ENCODE data around the gene CDCA5. TPM values are rescaled to one million over a fixed set of nuclear protein-coding genes. Genes with fewer than 3 reads are reported as not detected.
"Not testable (repeated sequence)": the region's sequence is repeated elsewhere in the genome, so short reads cannot be mapped to it uniquely, and the experiment has no call there.

CDCA5 gene
- total RNA-seq, 1 experiment from 2014 or later: 67.0 TPM

- no TSS peak for BruUV-seq (replicated peaks)
- Mint-ChIP-seq H3K9me3 (ENCODE audit: unreplicated experiment) (no peaks in the 10 kb centered on the region), H3K36me3 (ENCODE audit: insufficient read depth, unreplicated experiment) (peaks cover 88% of the 10 kb centered on the region), H3K27me3 (ENCODE audit: insufficient read depth, unreplicated experiment) (no peaks in the 10 kb centered on the region), H3K27ac (ENCODE audit: unreplicated experiment) (peak overlapping the region; percentile 100), H3K4me3 (ENCODE audit: unreplicated experiment) (peak overlapping the region; percentile 98), H3K4me1 (ENCODE audit: low read depth, unreplicated experiment) (peaks cover 7% of the 10 kb centered on the region)
- intact Hi-C loops (cut with micrococcal nuclease; ENCODE audit: unreplicated experiment): no loop called here
- H3K4me3 ChIP-seq (ENCODE audit: low read depth, low read length): peak overlapping the region; percentile 61
- peaks cover 16% of the 10 kb centered on the region for H3K4me1 ChIP-seq
- ChIA-PET CTCF (interaction anchor here (0.5 to 2.3 kb wide), 9 partner anchors 8 to 264 kb away, joined by 3 to 14 read pairs (median 4); partner anchors contain the start of genes CAPN1, SYVN1 and TM7SF2), POLR2A (interaction anchor here (0.6 to 2.5 kb wide), 14 partner anchors 8 to 378 kb away, joined by 3 to 48 read pairs (median 4); partner anchors contain the start of genes ARL2, CAPN1, SF1 and SYVN1)
- no peak for TF ChIP-seq CTCF (IDR thresholded peaks at IDR 0.05; ENCODE audit: insufficient read depth in 1 of 2, low read depth in 1 of 2, low read length in 1 of 2, severe bottlenecking in 1 of 2, unreplicated experiment in 1 of 2)
- DNase-seq: peak; percentile 52 to 55
- no peaks in the 10 kb centered on the region for H3K27me3 ChIP-seq (replicated peaks; ENCODE audit: control insufficient read depth, insufficient read depth, low read length)
- H3K36me3 ChIP-seq (ENCODE audit: control insufficient read depth, insufficient read depth, low read length): peaks cover 13% of the 10 kb centered on the region
- no peaks in the 10 kb centered on the region for H3K9me3 ChIP-seq
Measured at GRCh38 chr11:65121447-65121864, 37.6 kb upstream of the CDCA5 start.

- POLR2A ChIA-PET: interaction anchor here (2.0 to 2.5 kb wide), 2 partner anchors 8 to 10 kb away, joined by 10 to 37 read pairs; partner anchors contain the start of gene TM7SF2
- H3K27ac Mint-ChIP-seq (ENCODE audit: unreplicated experiment): peak overlapping the region; percentile 100
- intact Hi-C loops (cut with micrococcal nuclease; ENCODE audit: unreplicated experiment): no loop called here
- peaks cover 7% of the 10 kb centered on the region for H3K4me1 Mint-ChIP-seq (ENCODE audit: low read depth, unreplicated experiment)
- H3K4me3 Mint-ChIP-seq (ENCODE audit: unreplicated experiment): peak overlapping the region; percentile 98
- H3K4me1 ChIP-seq: peaks cover 21% of the 10 kb centered on the region
- no peak for DNase-seq
- H3K27me3 Mint-ChIP-seq (ENCODE audit: insufficient read depth, unreplicated experiment): no peaks in the 10 kb centered on the region
- H3K9me3 ChIP-seq: no peaks in the 10 kb centered on the region
- peak overlapping the region; percentile 61 for H3K4me3 ChIP-seq (ENCODE audit: low read depth, low read length)
- H3K9me3 Mint-ChIP-seq (ENCODE audit: unreplicated experiment): no peaks in the 10 kb centered on the region
- H3K27me3 ChIP-seq (replicated peaks; ENCODE audit: control insufficient read depth, insufficient read depth, low read length): no peaks in the 10 kb centered on the region
- peaks cover 87% of the 10 kb centered on the region for H3K36me3 Mint-ChIP-seq (ENCODE audit: insufficient read depth, unreplicated experiment)
- TF ChIP-seq CTCF (IDR thresholded peaks at IDR 0.05; ENCODE audit: insufficient read depth in 1 of 2, low read depth in 1 of 2, low read length in 1 of 2, severe bottlenecking in 1 of 2, unreplicated experiment in 1 of 2): no peak
- CTCF ChIA-PET: interaction anchor here (2.3 kb wide), 1 partner anchor 9 kb away, joined by 14 read pairs; the partner anchor contains the start of gene TM7SF2
- no TSS peak for BruUV-seq (replicated peaks)
- peaks cover 13% of the 10 kb centered on the region for H3K36me3 ChIP-seq (ENCODE audit: control insufficient read depth, insufficient read depth, low read length)
Measured at GRCh38 chr11:65120831-65121230, 37.0 kb upstream of the CDCA5 start.

GRCh38 chr11:65119670-65119995 is 35.8 kb upstream of the CDCA5 start:
- POLR2A ChIA-PET: interaction anchor here (0.6 kb wide), 1 partner anchor 93 kb away, joined by 3 read pairs; no protein-coding TSS in a partner anchor
- no peaks in the 10 kb centered on the region for H3K27me3 Mint-ChIP-seq (ENCODE audit: insufficient read depth, unreplicated experiment)
- peak overlapping the region; percentile 98 for H3K4me3 Mint-ChIP-seq (ENCODE audit: unreplicated experiment)
- H3K27ac Mint-ChIP-seq (ENCODE audit: unreplicated experiment): no peak overlapping the region
- TF ChIP-seq CTCF (IDR thresholded peaks at IDR 0.05; ENCODE audit: insufficient read depth in 1 of 2, low read depth in 1 of 2, low read length in 1 of 2, severe bottlenecking in 1 of 2, unreplicated experiment in 1 of 2): no peak
- H3K9me3 Mint-ChIP-seq (ENCODE audit: unreplicated experiment): no peaks in the 10 kb centered on the region
- Histone ChIP-seq H3K36me3 (ENCODE audit: control insufficient read depth, insufficient read depth, low read length) (peaks cover 11% of the 10 kb centered on the region), H3K27me3 (replicated peaks; ENCODE audit: control insufficient read depth, insufficient read depth, low read length) (no peaks in the 10 kb centered on the region), H3K4me3 (ENCODE audit: low read depth, low read length) (no peak overlapping the region), H3K9me3 (no peaks in the 10 kb centered on the region), H3K4me1 (peaks cover 21% of the 10 kb centered on the region)
- intact Hi-C loops (cut with micrococcal nuclease; ENCODE audit: unreplicated experiment): loop anchor here (5.0 to 10.0 kb wide), 2 partner anchors 133 to 345 kb away; partner anchors contain the start of gene SF1
- BruUV-seq (replicated peaks): no TSS peak
- peaks cover 7% of the 10 kb centered on the region for H3K4me1 Mint-ChIP-seq (ENCODE audit: low read depth, unreplicated experiment)
- CTCF ChIA-PET: no interaction called here
- peaks cover 87% of the 10 kb centered on the region for H3K36me3 Mint-ChIP-seq (ENCODE audit: insufficient read depth, unreplicated experiment)
- no peak for DNase-seq

GRCh38 chr11:65118891-65119669 is 35.2 kb upstream of the CDCA5 start:
- H3K4me3 Mint-ChIP-seq (ENCODE audit: unreplicated experiment): peak overlapping the region; percentile 1
- not testable (repeated sequence) for H3K4me1 Mint-ChIP-seq (ENCODE audit: low read depth, unreplicated experiment); H3K9me3 ChIP-seq; H3K27me3 Mint-ChIP-seq (ENCODE audit: insufficient read depth, unreplicated experiment); BruUV-seq (replicated peaks); H3K27me3 ChIP-seq (replicated peaks; ENCODE audit: control insufficient read depth, insufficient read depth, low read length); H3K4me3 ChIP-seq (ENCODE audit: low read depth, low read length); DNase-seq; H3K36me3 ChIP-seq (ENCODE audit: control insufficient read depth, insufficient read depth, low read length); H3K9me3 Mint-ChIP-seq (ENCODE audit: unreplicated experiment)
- peaks cover 87% of the 10 kb centered on the region for H3K36me3 Mint-ChIP-seq (ENCODE audit: insufficient read depth, unreplicated experiment)
- peak overlapping the region; percentile 92 for H3K27ac Mint-ChIP-seq (ENCODE audit: unreplicated experiment)
- peaks cover 21% of the 10 kb centered on the region for H3K4me1 ChIP-seq
- intact Hi-C loops (cut with micrococcal nuclease; ENCODE audit: unreplicated experiment): loop anchor here (1.0 to 10.0 kb wide), 3 partner anchors 133 to 344 kb away; partner anchors contain the start of gene SF1
- ChIA-PET CTCF (interaction anchor here (1.7 to 2.2 kb wide), 2 partner anchors 16 to 78 kb away, joined by 5 to 9 read pairs; partner anchors contain the start of gene SAC3D1), POLR2A (interaction anchor here (0.6 kb wide), 1 partner anchor 474 kb away, joined by 3 read pairs; no protein-coding TSS in a partner anchor)
